Measurements from ENCODE around the gene NUP214. TPM values are rescaled to one million over a fixed set of nuclear protein-coding genes. Genes with fewer than 3 reads are reported as not detected.
"Not testable (repeated sequence)": the region's sequence is repeated elsewhere in the genome, so short reads cannot be mapped to it uniquely, and the experiment has no call there.

NUP214 gene
- total RNA-seq, 1 donor from 2014 or later, result 32.6 TPM

- Mint-ChIP-seq H3K36me3 (ENCODE audit: low read depth) (no peaks in the 10 kb centered on the region), H3K9me3 (ENCODE audit: low read depth) (no peaks in the 10 kb centered on the region), H3K27ac (ENCODE audit: unreplicated experiment) (no peak overlapping the region), H3K27me3 (ENCODE audit: low read depth) (no peaks in the 10 kb centered on the region), H3K4me1 (ENCODE audit: low read depth) (no peaks in the 10 kb centered on the region), H3K4me3 (ENCODE audit: unreplicated experiment) (no peak overlapping the region)
- TF ChIP-seq CTCF (IDR thresholded peaks at IDR 0.05), result no peak
- no peak for DNase-seq (ENCODE audit: low spot score)
These were observed 145.0 kb downstream of the NUP214 start for GRCh38 chr9:131270171-131271015.

GRCh38 chr9:131271016-131271273, 145.6 kb downstream of the NUP214 start:
- not testable (repeated sequence) for H3K27ac Mint-ChIP-seq (ENCODE audit: unreplicated experiment); H3K4me3 Mint-ChIP-seq (ENCODE audit: unreplicated experiment); H3K4me1 Mint-ChIP-seq (ENCODE audit: low read depth); DNase-seq (ENCODE audit: low spot score); H3K27me3 Mint-ChIP-seq (ENCODE audit: low read depth); H3K9me3 Mint-ChIP-seq (ENCODE audit: low read depth); H3K36me3 Mint-ChIP-seq (ENCODE audit: low read depth)

- H3K4me1 Mint-ChIP-seq (ENCODE audit: low read depth), result peaks cover 2% of the 10 kb centered on the region
- no peak for TF ChIP-seq CTCF (IDR thresholded peaks at IDR 0.05)
- no peak overlapping the region for H3K4me3 Mint-ChIP-seq (ENCODE audit: unreplicated experiment)
- H3K36me3 Mint-ChIP-seq (ENCODE audit: low read depth), result no peaks in the 10 kb centered on the region
- peaks cover 2% of the 10 kb centered on the region for H3K27me3 Mint-ChIP-seq (ENCODE audit: low read depth)
- H3K27ac Mint-ChIP-seq (ENCODE audit: unreplicated experiment), result no peak overlapping the region
- DNase-seq (ENCODE audit: low spot score), result no peak
- no peaks in the 10 kb centered on the region for H3K9me3 Mint-ChIP-seq (ENCODE audit: low read depth)
These were observed 146.1 kb downstream of the NUP214 start for GRCh38 chr9:131271506-131271931.

- Mint-ChIP-seq H3K27me3 (ENCODE audit: low read depth) (peaks cover 2% of the 10 kb centered on the region), H3K27ac (ENCODE audit: unreplicated experiment) (no peak overlapping the region), H3K4me1 (ENCODE audit: low read depth) (peaks cover 2% of the 10 kb centered on the region), H3K36me3 (ENCODE audit: low read depth) (no peaks in the 10 kb centered on the region), H3K4me3 (ENCODE audit: unreplicated experiment) (no peak overlapping the region), H3K9me3 (ENCODE audit: low read depth) (no peaks in the 10 kb centered on the region)
- no peak for TF ChIP-seq CTCF (IDR thresholded peaks at IDR 0.05)
- no peak for DNase-seq (ENCODE audit: low spot score)
These were observed 146.8 kb downstream of the NUP214 start for GRCh38 chr9:131272212-131272611.

GRCh38 chr9:131273146-131273855, 147.9 kb downstream of the NUP214 start:
- DNase-seq (ENCODE audit: low spot score), result no peak
- Mint-ChIP-seq H3K27ac (ENCODE audit: unreplicated experiment) (no peak overlapping the region), H3K4me3 (ENCODE audit: unreplicated experiment) (no peak overlapping the region), H3K27me3 (ENCODE audit: low read depth) (peaks cover 2% of the 10 kb centered on the region), H3K36me3 (ENCODE audit: low read depth) (no peaks in the 10 kb centered on the region), H3K9me3 (ENCODE audit: low read depth) (no peaks in the 10 kb centered on the region), H3K4me1 (ENCODE audit: low read depth) (peaks cover 2% of the 10 kb centered on the region)
- TF ChIP-seq CTCF (IDR thresholded peaks at IDR 0.05), result no peak
